GM10248 (cell line): Measurements from ENCODE around the gene CLRN3.

Experiments
- CTCF ChIA-PET: fragments of 300-600 bp; sonication (Branson Sonifier 250); formaldehyde crosslinking; extraction: SDS; loops from one replicate; lab custom pipeline; 2021; ENCODE audit warnings: antibody characterized with exemption; lab: Yijun Ruan, JAX
- POLR2A ChIA-PET: fragments of 350-650 bp; sonication (Branson Sonifier 250); formaldehyde crosslinking; extraction: SDS; loops from one replicate; lab custom pipeline; 2020; ENCODE audit warnings: antibody characterized with exemption; lab: Yijun Ruan, JAX
- DNase-seq: peaks from one replicate; pipeline ENCODE4 v3.0.0; 2012; ENCODE audit errors: extremely low spot score
- TF ChIP-seq, protein P1 (sequence below): IDR thresholded peaks from 2 replicates; pipeline ENCODE4 v1.5.1; 2012; ENCODE audit warnings: mild to moderate bottlenecking, low read depth; ENCODE audit errors: extremely low read depth, missing control alignments, control extremely low read depth

Gene CLRN3

GRCh38 chr10:127911867-127912257 lies 19.1 kb upstream of the CLRN3 start:
- ChIA-PET POLR2A (no interaction called here), CTCF (no interaction called here)
- TF ChIP-seq, protein P1, sequence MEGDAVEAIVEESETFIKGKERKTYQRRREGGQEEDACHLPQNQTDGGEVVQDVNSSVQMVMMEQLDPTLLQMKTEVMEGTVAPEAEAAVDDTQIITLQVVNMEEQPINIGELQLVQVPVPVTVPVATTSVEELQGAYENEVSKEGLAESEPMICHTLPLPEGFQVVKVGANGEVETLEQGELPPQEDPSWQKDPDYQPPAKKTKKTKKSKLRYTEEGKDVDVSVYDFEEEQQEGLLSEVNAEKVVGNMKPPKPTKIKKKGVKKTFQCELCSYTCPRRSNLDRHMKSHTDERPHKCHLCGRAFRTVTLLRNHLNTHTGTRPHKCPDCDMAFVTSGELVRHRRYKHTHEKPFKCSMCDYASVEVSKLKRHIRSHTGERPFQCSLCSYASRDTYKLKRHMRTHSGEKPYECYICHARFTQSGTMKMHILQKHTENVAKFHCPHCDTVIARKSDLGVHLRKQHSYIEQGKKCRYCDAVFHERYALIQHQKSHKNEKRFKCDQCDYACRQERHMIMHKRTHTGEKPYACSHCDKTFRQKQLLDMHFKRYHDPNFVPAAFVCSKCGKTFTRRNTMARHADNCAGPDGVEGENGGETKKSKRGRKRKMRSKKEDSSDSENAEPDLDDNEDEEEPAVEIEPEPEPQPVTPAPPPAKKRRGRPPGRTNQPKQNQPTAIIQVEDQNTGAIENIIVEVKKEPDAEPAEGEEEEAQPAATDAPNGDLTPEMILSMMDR: no peak
- no peak for DNase-seq

DNA sequence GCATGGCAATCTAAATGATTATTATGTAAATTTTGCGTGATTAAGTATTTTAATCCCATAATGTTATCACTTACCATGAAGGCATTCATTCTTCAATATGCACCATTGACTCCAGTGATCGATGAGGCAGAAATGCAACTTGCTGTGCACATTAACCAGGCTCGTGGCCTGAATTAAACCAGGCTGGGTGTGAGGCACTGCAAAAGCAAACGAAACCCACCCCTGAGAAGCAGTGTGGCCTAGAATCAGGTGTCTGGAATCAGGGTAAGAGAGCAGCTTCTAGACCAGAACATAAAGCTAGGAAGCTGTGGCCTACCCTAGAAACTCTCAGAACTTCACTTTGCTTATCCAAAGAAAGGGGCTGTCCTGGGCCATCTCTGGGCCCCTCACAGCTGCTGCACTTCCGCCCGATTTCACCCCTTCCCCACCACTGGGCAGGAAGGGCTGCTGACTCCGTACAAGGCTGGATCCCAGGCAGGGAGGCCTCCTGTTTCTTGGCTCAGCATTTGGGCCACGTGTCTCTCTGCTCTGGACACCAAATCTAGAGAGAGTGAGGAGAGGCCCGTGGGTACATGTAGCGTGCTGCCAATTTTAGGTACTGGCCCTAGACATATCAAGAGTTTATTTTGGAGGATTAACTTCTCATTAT lies 18.6 kb upstream of the CLRN3 start:
- TF ChIP-seq, protein P1: no peak
- CTCF ChIA-PET: no interaction called here
- DNase-seq: no peak
- POLR2A ChIA-PET: no interaction called here

DNA sequence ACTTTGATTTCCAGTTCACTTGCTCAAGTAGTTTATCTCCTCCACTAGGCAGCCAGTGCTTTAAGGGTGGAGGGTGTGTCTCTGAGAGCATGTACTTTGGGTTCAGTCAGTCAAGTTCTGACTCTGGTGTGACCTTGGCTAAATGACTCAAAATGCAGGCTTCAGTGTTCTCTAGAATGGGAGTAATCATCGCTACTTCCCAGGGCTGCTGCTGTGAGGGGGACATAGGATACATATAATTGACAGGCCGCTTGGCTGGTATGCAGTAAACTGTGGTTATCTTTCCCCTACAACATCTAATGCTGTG lies 17.7 kb upstream of the CLRN3 start:
- POLR2A ChIA-PET: no interaction called here
- DNase-seq: no peak
- TF ChIP-seq, protein P1: no peak
- CTCF ChIA-PET: no interaction called here

GRCh38 chr10:127909716-127910463 lies 17.1 kb upstream of the CLRN3 start:
- ChIA-PET POLR2A (no interaction called here), CTCF (no interaction called here)
- TF ChIP-seq, protein P1: no peak
- DNase-seq: no peak

GRCh38 chr10:127908959-127909267 lies 16.2 kb upstream of the CLRN3 start:
- DNase-seq: no peak
- ChIA-PET POLR2A (no interaction called here), CTCF (interaction anchor here (1.4 kb wide), 1 partner anchor 100 kb away, joined by 3 read pairs; no protein-coding TSS in a partner anchor)
- TF ChIP-seq, protein P1: no peak

- ChIA-PET POLR2A (no interaction called here), CTCF (interaction anchor here (1.4 kb wide), 1 partner anchor 101 kb away, joined by 3 read pairs; no protein-coding TSS in a partner anchor)
- DNase-seq: no peak
- TF ChIP-seq, protein P1: no peak
Measured at GRCh38 chr10:127908106-127908958, 15.6 kb upstream of the CLRN3 start.
